ENCODE results near the gene TMSB4X.
"Not testable (repeated sequence)": the region's sequence is repeated elsewhere in the genome, so short reads cannot be mapped to it uniquely, and the experiment has no call there.

TMSB4X gene

GRCh38 chrX:12974305-12974795 is 560 bp upstream of the TMSB4X start:
- TF ChIP-seq TCF4 (CRISPR knock-in tag; IDR thresholded peaks at IDR 0.05; ENCODE audit: borderline replicate concordance) (no peak), ZNF70 (CRISPR knock-in tag; IDR thresholded peaks at IDR 0.05) (no peak), BACH2 (CRISPR knock-in tag; IDR thresholded peaks at IDR 0.05; ENCODE audit: borderline replicate concordance) (no peak), RARB (CRISPR knock-in tag; IDR thresholded peaks at IDR 0.05) (no peak), GLIS3 (CRISPR knock-in tag; IDR thresholded peaks at IDR 0.05) (no peak), ZNF8 (CRISPR knock-in tag; IDR thresholded peaks at IDR 0.05) (no peak), ZFP3 (CRISPR knock-in tag; IDR thresholded peaks at IDR 0.05) (no peak), TSHZ2 (CRISPR knock-in tag; IDR thresholded peaks at IDR 0.05) (no peak)
- ATAC-seq = peak; percentile 31

GRCh38 chrX:12975670-12975965 is 708 bp downstream of the TMSB4X start:
- no peak for ATAC-seq
- TF ChIP-seq ESRRG (CRISPR knock-in tag; IDR thresholded peaks at IDR 0.05) = no peak
- TF ChIP-seq TCF4 (CRISPR knock-in tag; IDR thresholded peaks at IDR 0.05; ENCODE audit: borderline replicate concordance) = no peak
- TF ChIP-seq ZC3H10 (CRISPR knock-in tag; IDR thresholded peaks at IDR 0.05) = no peak
- no peak for TF ChIP-seq ZNF70 (CRISPR knock-in tag; IDR thresholded peaks at IDR 0.05)
- no peak for TF ChIP-seq RARB (CRISPR knock-in tag; IDR thresholded peaks at IDR 0.05)
- no peak for TF ChIP-seq CSRNP3 (CRISPR knock-in tag; IDR thresholded peaks at IDR 0.05)
- TF ChIP-seq GLIS3 (CRISPR knock-in tag; IDR thresholded peaks at IDR 0.05) = no peak; the same call in 1 of the 2 replicates
- TF ChIP-seq OSR1 (CRISPR knock-in tag; IDR thresholded peaks at IDR 0.05) = no peak

GRCh38 chrX:12975991-12976558 is 1.2 kb downstream of the TMSB4X start:
- TF ChIP-seq ISL1 (CRISPR knock-in tag; IDR thresholded peaks at IDR 0.05) (no peak), BACH2 (CRISPR knock-in tag; IDR thresholded peaks at IDR 0.05; ENCODE audit: borderline replicate concordance) (no peak), TCF4 (CRISPR knock-in tag; IDR thresholded peaks at IDR 0.05; ENCODE audit: borderline replicate concordance) (no peak), ZC3H10 (CRISPR knock-in tag; IDR thresholded peaks at IDR 0.05) (no peak), ZFP3 (CRISPR knock-in tag; IDR thresholded peaks at IDR 0.05) (no peak), PATZ1 (CRISPR knock-in tag; IDR thresholded peaks at IDR 0.05; ENCODE audit: borderline replicate concordance) (no peak), ARNTL (CRISPR knock-in tag; IDR thresholded peaks at IDR 0.05; ENCODE audit: borderline replicate concordance, low read depth) (no peak), TSHZ2 (CRISPR knock-in tag; IDR thresholded peaks at IDR 0.05) (no peak), GLIS3 (CRISPR knock-in tag; IDR thresholded peaks at IDR 0.05) (no peak)
- peak; percentile 1; the same call in 2 of the 3 replicates for ATAC-seq

GRCh38 chrX:12976819-12977732 is 2.2 kb downstream of the TMSB4X start:
- not testable (repeated sequence) for ATAC-seq
- TF ChIP-seq TOX (CRISPR knock-in tag; IDR thresholded peaks at IDR 0.05; ENCODE audit: borderline replicate concordance) (peak; percentile 14; the same call in 1 of the 2 replicates), CREB5 (CRISPR knock-in tag; IDR thresholded peaks at IDR 0.05; ENCODE audit: low read depth) (peak; percentile 67), RARB (CRISPR knock-in tag; IDR thresholded peaks at IDR 0.05) (peak; percentile 93), CSRNP3 (CRISPR knock-in tag; IDR thresholded peaks at IDR 0.05) (0 out of 2 replicates have a peak, but pooled peaks have one; percentile 12)
